Measurements from ENCODE around the gene RACK1.

RACK1 gene

DNA sequence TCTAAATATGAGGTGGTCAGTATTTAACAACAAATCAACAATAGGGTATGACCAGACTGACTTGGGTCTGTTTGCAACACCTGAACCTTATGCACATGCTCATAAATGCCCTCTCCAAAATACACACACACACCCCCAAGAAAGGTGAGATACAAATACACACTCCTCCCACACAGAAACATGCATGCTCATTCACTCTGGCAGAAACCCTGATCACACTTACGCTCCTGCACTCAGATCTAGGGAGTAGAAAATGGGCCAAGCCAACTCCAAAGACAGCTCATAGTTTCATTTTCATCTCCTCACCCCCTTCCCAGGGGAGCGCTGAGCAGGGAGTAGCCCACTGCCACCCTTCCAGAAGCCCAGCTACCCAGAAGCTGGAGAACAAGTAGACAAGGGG, 50.0 kb downstream of the RACK1 start:
- no peak for DNase-seq
- TF ChIP-seq GATA1 (IDR thresholded peaks at IDR 0.05; ENCODE audit: low read depth, low read length) (no peak), POLR2A (IDR thresholded peaks at IDR 0.05; ENCODE audit: low read length) (no peak)

DNA sequence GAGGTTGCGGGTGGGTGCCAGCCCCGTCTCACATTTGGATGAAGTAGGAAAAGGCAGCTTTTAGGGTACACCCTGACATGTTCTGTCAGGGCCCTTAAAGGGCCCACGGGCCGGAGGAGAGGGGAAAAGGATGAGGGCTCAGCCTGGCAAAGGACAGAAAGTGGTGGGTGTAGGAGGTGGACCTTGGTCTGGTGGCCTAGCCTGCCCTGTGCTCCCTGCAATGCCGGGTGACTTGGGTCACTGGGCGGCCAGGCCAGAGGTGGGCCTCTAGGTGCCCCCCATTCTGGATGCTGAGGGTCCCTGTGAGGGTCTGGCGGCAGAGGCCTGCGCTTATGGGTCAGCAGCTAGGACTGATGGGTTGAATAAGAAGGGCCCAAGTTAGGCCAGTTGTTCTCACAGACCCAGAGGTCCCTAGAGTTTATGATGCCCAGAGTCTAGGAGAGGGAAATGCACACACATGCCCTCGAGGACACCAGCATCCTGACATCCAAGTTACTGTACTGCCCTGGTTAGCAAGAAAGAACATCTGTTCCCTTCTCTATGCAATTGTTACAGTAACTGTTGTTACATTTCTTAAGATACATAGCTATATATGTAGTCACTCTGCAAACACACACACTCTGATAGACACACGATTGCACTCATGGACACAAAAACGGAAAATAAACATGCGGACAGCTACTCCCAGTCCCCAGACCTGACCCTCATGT, 51.2 kb downstream of the RACK1 start:
- no peak for TF ChIP-seq GATA1 (IDR thresholded peaks at IDR 0.05; ENCODE audit: low read depth, low read length)
- no peak for TF ChIP-seq POLR2A (IDR thresholded peaks at IDR 0.05; ENCODE audit: low read length)
- no peak for DNase-seq

DNA sequence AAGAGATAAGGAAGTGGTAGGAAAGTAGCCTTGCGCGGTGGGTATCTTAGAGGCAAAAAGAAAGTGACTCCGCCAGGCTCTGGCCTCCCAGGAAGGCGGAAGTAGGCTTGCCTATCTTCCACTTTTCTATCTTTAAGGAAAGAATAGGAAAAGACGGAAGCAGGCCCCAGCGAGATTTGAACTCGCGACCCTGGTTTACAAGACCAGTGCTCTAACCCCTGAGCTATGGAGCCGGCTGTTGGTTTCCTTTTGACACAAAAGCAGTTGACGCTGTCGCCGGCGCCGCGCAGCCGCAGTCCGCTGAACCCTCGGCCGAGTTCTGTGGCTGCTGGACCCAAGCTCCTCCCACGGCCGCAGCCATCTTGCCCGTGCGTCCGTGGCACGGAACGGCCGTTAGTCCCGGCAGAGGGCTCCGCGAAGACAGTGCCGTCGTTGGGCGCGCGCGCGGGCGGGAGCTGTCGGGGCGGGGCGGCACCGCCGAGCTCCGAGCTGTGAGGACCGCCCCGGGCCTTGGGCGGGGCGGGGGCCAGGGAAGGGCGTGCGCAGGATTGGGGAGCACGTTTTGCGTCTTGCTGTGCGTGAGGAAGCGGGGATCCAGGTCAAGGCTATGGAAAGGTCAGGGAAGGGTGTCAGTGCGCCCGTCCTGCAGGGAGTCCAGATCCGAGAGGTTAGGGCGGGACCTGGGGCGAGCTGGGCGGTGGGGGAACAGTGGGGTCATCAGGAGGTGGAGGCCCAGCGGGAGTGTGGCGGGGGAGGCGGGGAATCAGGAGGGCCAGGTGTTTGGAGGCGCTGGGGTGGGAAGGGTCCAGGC, 52.0 kb downstream of the RACK1 start:
- TF ChIP-seq GATA1 (IDR thresholded peaks at IDR 0.05; ENCODE audit: low read depth, low read length): no peak
- TF ChIP-seq POLR2A (IDR thresholded peaks at IDR 0.05; ENCODE audit: low read length): peak; percentile 61
- DNase-seq: no peak

DNA sequence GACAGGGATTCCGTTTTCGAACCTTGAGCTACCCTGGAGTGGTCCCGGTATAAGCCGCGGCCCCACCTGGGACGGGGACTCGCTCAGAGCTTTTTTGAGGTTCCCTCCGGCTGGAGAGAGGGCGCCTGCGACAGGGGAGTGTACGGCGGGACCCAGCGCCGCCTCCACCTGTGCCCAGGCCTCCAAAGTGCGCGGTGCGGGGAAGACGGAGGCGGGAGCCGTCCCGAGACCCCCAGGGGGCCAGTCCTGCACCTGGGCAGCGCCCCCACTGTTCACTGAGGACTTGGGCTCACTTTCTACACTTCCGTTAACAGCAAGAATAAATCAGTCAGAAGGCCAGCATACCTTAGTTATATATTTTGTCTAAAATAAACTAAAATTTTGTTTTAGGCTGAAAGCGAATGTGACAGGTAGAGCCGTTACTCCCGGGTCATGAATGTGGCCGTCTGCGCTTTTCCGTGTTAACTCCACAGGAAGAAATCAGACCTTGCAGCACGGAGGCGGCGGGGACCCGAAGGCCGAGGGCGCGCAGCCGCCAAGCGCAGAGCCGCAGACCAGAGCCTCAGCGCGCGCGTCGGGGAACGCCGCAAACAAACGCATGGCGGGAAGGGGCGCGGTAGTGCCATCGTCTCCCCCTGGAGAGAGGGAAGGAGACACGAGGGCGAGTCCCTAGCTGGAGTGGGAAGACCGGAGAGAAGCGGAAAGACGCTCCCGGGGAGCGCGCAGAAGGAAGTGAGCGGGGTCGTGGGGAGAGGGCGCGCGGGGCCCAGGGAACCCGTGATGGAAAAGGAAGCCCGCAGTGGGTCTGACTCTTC, 52.8 kb downstream of the RACK1 start:
- no peak for TF ChIP-seq GATA1 (IDR thresholded peaks at IDR 0.05; ENCODE audit: low read depth, low read length)
- no peak for DNase-seq

DNA sequence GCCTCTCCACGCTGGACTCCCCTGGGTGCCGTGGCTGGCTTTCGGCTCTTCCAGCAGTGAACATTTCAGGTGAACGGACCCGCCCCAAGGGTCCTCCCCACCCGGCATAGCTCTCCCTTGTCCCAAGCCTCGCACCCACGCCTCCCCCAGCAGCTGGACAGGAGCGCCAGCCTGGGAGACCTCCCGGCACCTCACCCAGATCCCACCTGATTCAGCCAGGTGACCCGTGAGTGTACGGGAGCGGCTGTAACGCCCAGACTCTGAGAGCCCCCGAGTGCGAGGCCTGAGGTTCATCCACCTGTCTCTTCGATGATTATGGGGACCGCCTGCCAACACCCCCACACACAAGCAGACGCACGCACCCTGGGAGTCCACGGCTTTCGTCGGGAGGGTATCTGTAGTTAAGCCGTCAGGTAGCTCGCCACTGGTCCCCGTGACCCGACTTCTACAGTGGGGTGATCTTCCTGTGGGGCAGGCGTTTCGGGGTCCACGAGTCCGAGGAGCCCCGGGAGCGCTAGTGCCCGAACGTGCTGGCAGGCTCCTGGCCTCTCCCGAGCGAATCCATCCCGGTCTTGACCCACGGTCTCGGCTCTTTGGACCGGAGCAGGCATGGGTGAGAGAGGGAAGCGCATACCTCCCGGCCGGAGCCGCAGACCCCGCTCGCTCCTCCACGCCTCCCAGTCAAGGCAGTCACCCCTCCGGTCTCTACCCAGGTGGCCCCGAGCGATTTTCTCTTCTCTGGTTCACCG, 53.6 kb downstream of the RACK1 start:
- no peak for DNase-seq
- TF ChIP-seq POLR2A (IDR thresholded peaks at IDR 0.05; ENCODE audit: low read length) (no peak), GATA1 (IDR thresholded peaks at IDR 0.05; ENCODE audit: low read depth, low read length) (no peak)

DNA sequence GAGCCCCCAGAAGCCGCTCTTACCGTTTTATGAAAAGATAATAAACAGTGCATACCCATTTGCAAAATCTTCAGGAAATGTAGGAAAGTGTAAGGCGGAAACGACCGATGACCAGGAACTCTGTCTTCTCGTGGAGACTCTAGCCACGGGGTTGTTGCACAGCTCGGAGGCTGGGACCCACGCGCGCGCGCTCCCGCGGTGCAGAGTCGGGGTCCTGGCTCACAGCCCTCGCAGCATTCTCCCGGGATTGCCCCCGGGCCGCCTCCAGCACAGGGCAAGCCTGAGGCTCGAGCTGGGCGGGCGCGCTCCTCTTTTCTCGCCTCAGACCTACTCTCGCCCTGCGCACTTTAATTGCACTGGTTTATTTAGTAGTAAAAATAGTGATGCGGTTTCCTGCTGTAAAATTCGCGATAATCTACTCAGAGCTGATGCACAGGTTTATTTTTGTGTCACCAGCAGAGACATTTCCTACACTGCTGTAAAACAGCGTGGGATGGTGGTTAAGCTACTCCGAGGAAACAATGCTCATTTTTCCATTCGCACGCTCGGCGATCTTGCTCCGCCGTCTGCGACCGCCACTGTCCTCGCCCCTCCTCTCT, 54.2 kb downstream of the RACK1 start:
- DNase-seq: no peak
- TF ChIP-seq POLR2A (IDR thresholded peaks at IDR 0.05; ENCODE audit: low read length) (no peak), GATA1 (IDR thresholded peaks at IDR 0.05; ENCODE audit: low read depth, low read length) (no peak)

DNA sequence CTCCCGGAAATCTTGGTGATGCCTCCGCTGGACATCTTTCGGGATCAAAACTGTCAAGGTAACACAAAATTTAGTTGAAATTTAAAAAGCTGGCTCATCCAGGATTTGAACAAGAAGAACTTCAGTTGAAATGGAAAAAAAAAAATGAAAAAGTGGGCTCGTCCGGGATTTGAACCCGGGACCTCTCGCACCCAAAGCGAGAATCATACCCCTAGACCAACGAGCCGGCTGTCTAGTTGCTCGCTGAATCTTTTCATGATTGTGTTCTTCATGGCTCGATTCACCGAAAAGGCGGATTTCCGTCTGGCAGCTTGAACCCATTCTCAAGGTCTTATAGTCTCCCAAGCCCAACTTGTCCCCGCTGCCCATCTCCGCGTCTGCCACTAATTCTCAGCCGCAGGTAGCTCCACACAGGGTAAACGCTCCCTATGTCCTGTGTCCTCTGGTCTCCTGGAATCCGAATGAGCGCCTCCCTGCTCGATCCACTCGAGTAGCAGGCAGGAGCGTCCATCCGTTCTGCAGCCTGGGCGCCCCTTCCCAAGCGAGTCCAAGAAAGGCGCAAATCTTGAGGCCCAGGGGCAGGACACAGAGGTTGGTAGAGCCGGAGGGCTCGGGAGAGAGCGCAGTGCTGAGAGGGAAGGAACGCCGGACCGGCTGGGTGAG, 54.9 kb downstream of the RACK1 start:
- TF ChIP-seq GATA1 (IDR thresholded peaks at IDR 0.05; ENCODE audit: low read depth, low read length) (no peak), POLR2A (IDR thresholded peaks at IDR 0.05; ENCODE audit: low read length) (no peak)
- no peak for DNase-seq

DNA sequence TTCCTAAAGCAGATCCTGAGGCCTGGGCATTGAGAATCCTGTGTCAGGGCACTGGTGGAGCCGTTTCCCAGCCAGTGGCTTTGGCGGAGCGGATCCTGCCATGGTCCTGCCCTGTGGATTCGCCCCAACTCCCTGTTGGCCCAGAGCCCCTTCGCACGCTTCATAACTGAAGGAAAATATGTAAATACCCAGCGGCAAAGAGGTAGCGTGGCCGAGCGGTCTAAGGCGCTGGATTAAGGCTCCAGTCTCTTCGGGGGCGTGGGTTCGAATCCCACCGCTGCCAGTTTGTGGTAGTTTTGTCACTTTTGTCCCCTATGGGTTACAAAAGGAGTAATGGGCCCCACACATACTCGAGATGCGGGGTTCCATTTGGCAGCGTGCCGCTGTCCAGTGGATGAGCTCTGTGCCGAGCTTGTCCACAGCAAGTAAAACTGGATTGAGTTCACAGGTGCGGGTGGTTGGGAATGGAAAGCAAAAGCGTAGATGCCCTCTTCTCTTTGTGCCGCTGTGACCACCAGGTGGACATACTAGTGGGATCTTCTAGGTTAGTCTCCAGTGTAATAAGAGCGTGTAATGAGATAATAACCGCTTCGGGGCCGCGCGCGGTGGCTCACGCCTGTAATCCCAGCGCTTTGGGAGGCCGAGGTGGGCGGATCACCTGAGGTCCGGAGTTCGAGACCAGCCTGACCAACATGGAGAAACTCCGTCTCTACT, 56.0 kb downstream of the RACK1 start:
- DNase-seq: no peak

DNA sequence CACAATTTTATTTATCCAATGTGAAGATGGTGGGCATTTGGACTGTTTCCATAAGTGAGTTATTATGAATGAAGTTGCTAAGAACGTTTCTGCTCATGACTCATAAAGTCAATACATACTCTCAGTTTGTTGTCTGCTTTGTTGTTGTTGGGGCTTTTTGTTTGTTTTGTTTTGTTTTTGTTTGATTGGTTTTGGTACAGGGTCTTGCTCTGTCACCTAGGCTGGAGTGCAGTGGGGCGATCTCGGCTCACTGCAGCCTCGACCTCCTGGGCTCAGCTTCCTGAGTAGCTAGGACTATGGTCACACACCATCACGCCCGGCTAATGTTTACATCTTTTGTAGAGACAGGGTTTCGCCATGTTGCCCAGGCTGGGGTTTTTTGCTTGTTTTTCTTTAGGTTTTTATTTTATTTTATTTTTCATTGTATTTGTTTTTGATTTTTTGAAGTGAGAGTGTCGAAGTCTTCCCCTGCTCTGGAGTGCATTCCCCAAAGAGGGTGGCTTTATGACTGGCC, 56.7 kb downstream of the RACK1 start:
- no peak for DNase-seq
- no peak for TF ChIP-seq POLR2A (IDR thresholded peaks at IDR 0.05; ENCODE audit: low read length)
- no peak for TF ChIP-seq GATA1 (IDR thresholded peaks at IDR 0.05; ENCODE audit: low read depth, low read length)

More for the DNA sequence above, 56.0 kb downstream of the RACK1 start:
- TF ChIP-seq POLR2A (IDR thresholded peaks at IDR 0.05; ENCODE audit: low read length): no peak
